IMR-90 (cell line): ENCODE data around the gene MAS1L. TPM values are rescaled to one million over a fixed set of nuclear protein-coding genes. Genes with fewer than 3 reads are reported as not detected.

Experiments used
- ATAC-seq: fragments of 200-7000 bp; cut with Tn5 transposase; 2 replicates; pipeline ENCODE4 v1.9.1; 2020; ENCODE audit warnings: low read depth, mild to moderate bottlenecking, moderate library complexity
- BruUV-seq: library from RNA; stranded (reverse); fragments of 400-500 nt; replicated peaks from 2 replicates; lab custom pipeline; 2021; lab: Mats Ljungman, UMichigan
- CTCF ChIA-PET: fragments of 300-600 bp; formaldehyde crosslinking; extraction: SDS; loops from one replicate; lab custom pipeline; 2021; ENCODE audit warnings: antibody characterized with exemption; lab: Yijun Ruan, JAX
- POLR2A ChIA-PET: fragments of 300-600 bp; sonication (Branson Sonifier 250); formaldehyde crosslinking; loops from one replicate; lab custom pipeline; 2022; ENCODE audit warnings: antibody characterized with exemption; ENCODE audit not compliant: unreplicated experiment; lab: Charles Lee
- DNase-seq: peaks from one replicate; pipeline ENCODE4 v3.0.0; 2013
- H2AFZ ChIP-seq: replicated peaks from 2 replicates; pipeline ENCODE3; 2013; ENCODE audit warnings: low read length, mild to moderate bottlenecking; ENCODE audit not compliant: poor library complexity
- H2AK5ac ChIP-seq: 2 replicates; pipeline ENCODE4 v1.6.1; 2013; ENCODE audit warnings: low read depth, low read length, inconsistent platforms
- H2AK9ac ChIP-seq: replicated peaks from 2 replicates; pipeline ENCODE3; 2013; ENCODE audit warnings: mild to moderate bottlenecking, low read depth, low read length, moderate library complexity; ENCODE audit not compliant: poor library complexity
- H2BK120ac ChIP-seq: 2 replicates; pipeline ENCODE4 v1.6.1; 2013; ENCODE audit warnings: low read depth, low read length, inconsistent platforms
- H2BK15ac ChIP-seq: 3 replicates; pipeline ENCODE4 v1.6.1; 2013; ENCODE audit warnings: low read depth, low read length, inconsistent platforms
- H2BK20ac ChIP-seq: 2 replicates; pipeline ENCODE4 v1.6.1; 2013; ENCODE audit warnings: low read depth, mild to moderate bottlenecking, inconsistent platforms, low read length, moderate library complexity
- H2BK5ac ChIP-seq: 2 replicates; pipeline ENCODE4 v1.6.1; 2013; ENCODE audit warnings: mild to moderate bottlenecking, low read depth, low read length, inconsistent platforms; ENCODE audit not compliant: poor library complexity, severe bottlenecking
- H3K14ac ChIP-seq: replicated peaks from 2 replicates; pipeline ENCODE4 v1.6.1; 2013; ENCODE audit warnings: low read depth, low read length, inconsistent platforms
- H3K18ac ChIP-seq: 2 replicates; pipeline ENCODE4 v1.6.1; 2013; ENCODE audit warnings: low read depth, low read length, control low read depth
- H3K23ac ChIP-seq: 2 replicates; pipeline ENCODE4 v1.6.1; 2013; ENCODE audit warnings: low read depth, low read length, inconsistent platforms
- H3K27ac ChIP-seq: 2 replicates; pipeline ENCODE4 v1.5.1; 2013; ENCODE audit warnings: mild to moderate bottlenecking, control low read depth, low read length; ENCODE audit not compliant: insufficient read depth
- H3K27me3 ChIP-seq: 2 replicates; pipeline ENCODE4 v1.6.1; 2013; ENCODE audit warnings: low read length; ENCODE audit not compliant: control insufficient read depth, insufficient read depth
- H3K36me3 ChIP-seq: 2 replicates; pipeline ENCODE4 v1.6.1; 2013; ENCODE audit warnings: low read length, mixed read lengths; ENCODE audit not compliant: control insufficient read depth, insufficient read depth
- H3K4ac ChIP-seq: 2 replicates; pipeline ENCODE4 v1.6.1; 2013; ENCODE audit warnings: low read depth, low read length, inconsistent platforms
- H3K4me1 ChIP-seq: 2 replicates; pipeline ENCODE4 v1.6.1; 2013; ENCODE audit warnings: low read length, mixed read lengths; ENCODE audit not compliant: control insufficient read depth, insufficient read depth
- H3K4me2 ChIP-seq: 2 replicates; pipeline ENCODE4 v1.6.1; 2013; ENCODE audit warnings: low read depth, mild to moderate bottlenecking, control low read depth, low read length, moderate library complexity
- H3K4me3 ChIP-seq: 2 replicates; pipeline ENCODE4 v1.5.1; 2013; ENCODE audit warnings: low read depth, mild to moderate bottlenecking, control low read depth, low read length, moderate library complexity; ENCODE audit not compliant: insufficient read depth
- H3K56ac ChIP-seq: 2 replicates; pipeline ENCODE4 v1.6.1; 2013; ENCODE audit warnings: low read length, inconsistent platforms; ENCODE audit not compliant: insufficient read depth; ENCODE audit errors: extremely low read depth
- H3K79me1 ChIP-seq, 2 experiments: 2 replicates each; pipeline ENCODE4 v1.6.1; 2013; ENCODE audit warnings: low read length in 2 of 2, inconsistent platforms in 1 of 2, low read depth in 1 of 2
- H3K9ac ChIP-seq: 2 replicates; pipeline ENCODE4 v1.6.1; 2013; ENCODE audit warnings: low read depth, low read length, control low read depth
- H3K9me1 ChIP-seq: 2 replicates; pipeline ENCODE4 v1.6.1; 2013; ENCODE audit warnings: low read length, inconsistent platforms; ENCODE audit not compliant: insufficient read depth
- H3K9me3 ChIP-seq: 2 replicates; pipeline ENCODE4 v1.6.1; 2013; ENCODE audit warnings: low read length; ENCODE audit not compliant: control insufficient read depth, insufficient read depth
- H4K20me1 ChIP-seq: 2 replicates; pipeline ENCODE4 v1.6.1; 2013; ENCODE audit warnings: low read length, inconsistent platforms; ENCODE audit not compliant: insufficient read depth
- H4K5ac ChIP-seq: 2 replicates; pipeline ENCODE4 v1.6.1; 2013; ENCODE audit warnings: mild to moderate bottlenecking, low read depth, low read length, control low read depth
- H4K8ac ChIP-seq, 2 experiments: 2 replicates each; pipeline ENCODE4 v1.6.1; 2013; ENCODE audit warnings: low read depth in 2 of 2, low read length in 2 of 2, control low read depth in 1 of 2, inconsistent platforms in 1 of 2
- H4K91ac ChIP-seq: 2 replicates; pipeline ENCODE4 v1.6.1; 2013; ENCODE audit warnings: low read depth, low read length, inconsistent platforms; ENCODE audit not compliant: insufficient read depth
- POLR2A ChIP-seq: IDR thresholded peaks from 2 replicates; pipeline ENCODE4 v1.6.1; 2012; ENCODE audit warnings: mild to moderate bottlenecking, low read depth, low read length
- WGBS, 2 experiments: methylation state at CpG; one replicate each; pipeline versions ENCODE4 v1.1.5 to v1.1.7; 2013; ENCODE audit warnings: missing lambda C conversion rate in 2 of 2; ENCODE audit not compliant: insufficient read length in 1 of 2; ENCODE audit errors: extremely low coverage in 2 of 2; 5-methylcytosine and 5-hydroxymethylcytosine counted together
- dilution Hi-C: fragments of 300-500 bp; cut with HindIII; formaldehyde crosslinking; loops from one replicate; pipeline ENCODE4 v1.14.3; 2018; ENCODE audit warnings: low sequenced_read_pairs; ENCODE audit not compliant: unreplicated experiment
- in situ Hi-C: fragments of 300-500 bp; cut with MboI; formaldehyde crosslinking; loops from 3 replicates; pipeline ENCODE4 v1.14.3; 2019; ENCODE audit warnings: low sequenced_read_pairs, inconsistent platforms, mixed read lengths
- intact Hi-C: fragments of 100-400 bp; cut with micrococcal nuclease; formaldehyde crosslinking; loops from 2 replicates; pipeline ENCODE4 v1.10.0; 2022
- polyA plus RNA-seq, 3 experiments: library from polyadenylated mRNA; depleted of rRNA; stranded (reverse); fragments of >200 nt; gene quantifications; 2 replicates each; pipeline ENCODE4 v1.2.3, GENCODE V29; 2012; ENCODE audit warnings: low replicate concordance in 1 of 3
- total RNA-seq: library from RNA; depleted of rRNA; stranded (reverse); fragments of >200 nt; gene quantifications from 2 replicates; pipeline ENCODE4 v1.2.3, GENCODE V29; 2012

MAS1L gene
- total and polyA plus RNA-seq, 2 of the 4 experiments (the other 2 are of a cell fraction) = not detected

GRCh38 chr6:29506446-29507067, 18.8 kb upstream of the MAS1L start:
- dilution Hi-C loops = no loop called here
- no peak for ATAC-seq
- Histone ChIP-seq H2AK5ac (no peak overlapping the region), H3K4ac (no peak overlapping the region), H4K8ac (no peak overlapping the region), H3K9ac (no peak overlapping the region), H3K56ac (no peak overlapping the region), H2BK20ac (no peak overlapping the region), H3K27ac (no peak overlapping the region), H2BK5ac (no peak overlapping the region), H3K18ac (no peak overlapping the region), H3K79me1 (no peaks in the 10 kb centered on the region), H4K5ac (no peak overlapping the region), H3K23ac (no peak overlapping the region), H3K4me1 (no peaks in the 10 kb centered on the region), H3K27me3 (no peaks in the 10 kb centered on the region), H2BK120ac (no peak overlapping the region), H2AK9ac (no peak overlapping the region), H4K91ac (no peak overlapping the region), H4K20me1 (no peaks in the 10 kb centered on the region), H3K4me3 (no peak overlapping the region), H3K4me2 (no peak overlapping the region), H2AFZ (no peak overlapping the region), H3K9me1 (no peaks in the 10 kb centered on the region), H2BK15ac (no peak overlapping the region), H3K36me3 (no peaks in the 10 kb centered on the region), H3K9me3 (peaks cover 8% of the 10 kb centered on the region; the same call in 1 of the 2 replicates), H3K14ac (no peak overlapping the region)
- CTCF ChIA-PET = no interaction called here
- intact Hi-C loops = no loop called here
- no peak for TF ChIP-seq POLR2A
- POLR2A ChIA-PET = no interaction called here
- no TSS peak for BruUV-seq
- in situ Hi-C loops = no loop called here
- WGBS, 2 experiments = no CpG with 5 or more reads among the region's 11 CpGs
- DNase-seq = no peak
